HG03045 (cell line): ENCODE results near the gene ARHGEF18.
"Not testable (repeated sequence)": the region's sequence is repeated elsewhere in the genome, so short reads cannot be mapped to it uniquely, and the experiment has no call there.

Experiments
- ATAC-seq: cut with Tn5 transposase; IDR thresholded peaks from one replicate; pipeline ENCODE4 v1.9.1; 2021; ENCODE audit warnings: mild to moderate bottlenecking, moderate library complexity; ENCODE audit not compliant: unreplicated experiment

ARHGEF18 gene

DNA sequence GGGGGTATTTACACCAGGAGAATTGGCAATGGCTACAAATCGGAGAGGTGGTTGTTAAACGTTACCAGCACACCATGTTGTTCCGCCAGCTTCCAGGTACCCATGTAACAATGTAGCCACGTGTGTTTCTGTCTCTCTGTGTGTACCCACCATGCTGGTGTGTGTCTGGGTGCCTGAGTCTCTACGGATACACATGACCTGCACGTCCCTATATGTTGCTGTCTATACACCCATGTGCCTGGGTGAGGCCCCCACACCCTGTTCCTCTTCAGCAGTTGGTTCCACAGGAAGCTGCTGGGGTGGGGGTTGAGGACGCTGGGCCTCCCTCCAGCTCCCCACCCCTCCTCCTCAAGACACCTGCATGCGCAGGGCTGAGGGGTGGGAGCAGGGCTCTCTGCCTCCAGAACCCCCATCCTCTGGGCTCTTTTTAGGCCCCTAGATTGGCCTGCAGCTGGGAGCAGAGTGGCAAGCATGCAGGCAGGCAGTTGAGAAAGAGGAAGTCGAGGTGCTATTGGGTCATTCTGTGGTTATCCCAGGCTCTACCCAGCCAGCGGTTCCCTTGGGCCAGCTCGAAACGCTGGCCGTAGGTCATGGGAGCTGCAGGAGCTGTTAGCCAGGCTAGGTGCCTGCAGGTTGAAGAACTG, at the start of gene ARHGEF18:
Gene ARHGEF18, plus strand, starts transcription at position 351 of the 644 bp plus-strand sequence. CDS start 13,954 bp downstream, outside the sequence.
- ATAC-seq = no peak

DNA sequence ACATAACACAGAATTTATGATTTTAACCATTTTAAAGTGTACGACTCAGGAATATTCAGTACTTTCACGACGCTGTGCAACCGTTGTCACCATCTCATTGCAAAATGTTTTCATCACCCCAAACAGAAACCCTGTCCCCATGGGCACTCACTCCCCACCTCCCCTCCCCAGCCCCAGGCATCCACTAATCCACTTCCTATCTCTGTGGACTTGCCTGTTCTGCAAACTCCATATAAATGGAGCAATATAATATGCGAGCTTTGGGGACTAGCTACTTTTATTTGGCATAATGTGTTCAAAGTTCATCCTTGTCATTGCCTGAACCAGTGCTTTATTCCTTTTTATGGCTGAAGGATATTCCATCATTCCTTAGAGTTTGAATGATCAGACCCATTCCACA, 47.2 kb upstream of the ARHGEF18 start:
- ATAC-seq = no peak

DNA sequence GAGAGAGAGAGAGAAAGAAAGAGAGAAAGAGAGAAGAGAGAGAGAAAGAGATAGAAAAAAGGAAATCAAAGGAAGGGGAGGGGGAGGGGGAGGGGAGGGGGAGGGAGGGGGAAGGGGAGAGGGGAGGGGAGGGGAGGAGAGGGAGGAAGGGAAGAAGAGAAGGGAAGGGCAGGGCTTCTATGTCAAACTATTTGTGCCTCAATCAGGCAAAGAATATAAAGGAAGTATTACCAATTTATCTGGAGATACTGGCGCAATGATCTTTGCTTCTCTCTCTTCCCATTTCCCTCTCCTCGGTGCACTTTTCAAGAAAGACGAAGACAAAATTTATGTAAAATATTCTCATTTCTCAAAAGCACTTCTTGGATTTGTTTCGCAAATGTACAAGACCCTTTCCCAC, 45.3 kb upstream of the ARHGEF18 start:
- no peak for ATAC-seq

DNA sequence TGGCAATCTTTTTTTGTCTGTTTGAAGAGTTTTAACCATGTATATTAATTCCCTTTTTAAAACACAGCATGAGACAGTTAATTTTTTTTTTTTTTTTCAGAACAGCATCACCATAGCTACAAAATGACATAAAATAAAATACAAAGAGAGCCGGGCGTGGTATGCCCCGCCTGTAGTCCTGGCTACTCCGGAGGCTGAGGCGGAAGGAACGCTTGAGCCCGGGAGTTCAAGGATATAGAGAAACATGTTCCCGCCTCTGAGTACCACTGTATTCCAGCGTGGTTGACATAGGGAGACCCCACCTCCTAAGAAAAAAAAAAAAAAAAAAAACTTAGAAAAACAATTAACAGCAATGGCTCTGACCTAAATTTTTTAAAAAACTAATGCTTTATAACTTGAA, 44.5 kb upstream of the ARHGEF18 start:
- ATAC-seq = no peak

DNA sequence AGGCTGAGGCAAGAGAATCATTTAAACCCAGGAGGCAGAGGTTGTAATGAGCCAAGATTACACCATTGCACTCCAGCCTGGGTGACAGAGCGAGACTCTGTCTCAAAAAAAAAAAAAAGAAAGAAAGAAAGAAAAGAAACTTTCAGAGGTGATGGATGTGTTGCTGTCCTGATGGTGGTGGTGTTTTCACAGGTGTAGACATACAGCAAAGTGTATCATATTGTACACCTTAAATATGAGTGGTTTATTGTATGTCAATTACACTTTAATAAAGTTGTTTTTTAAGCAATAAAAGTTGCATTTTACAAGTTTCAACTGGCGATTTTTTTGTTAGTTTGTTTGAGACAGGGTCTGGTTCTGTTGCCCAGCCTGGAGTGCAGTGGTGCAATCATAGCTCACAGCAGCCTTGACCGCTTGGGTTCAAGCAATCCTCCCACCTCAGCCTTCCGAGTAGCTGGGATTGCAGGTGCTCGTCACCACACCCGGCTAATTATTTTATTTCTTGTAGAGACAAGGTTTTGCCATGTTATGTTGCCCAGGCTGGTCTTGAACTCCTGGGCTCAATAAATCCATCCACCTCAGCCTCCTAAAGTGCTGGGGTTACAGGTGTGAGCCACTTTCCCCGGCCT, 41.0 kb upstream of the ARHGEF18 start:
- no peak for ATAC-seq

DNA sequence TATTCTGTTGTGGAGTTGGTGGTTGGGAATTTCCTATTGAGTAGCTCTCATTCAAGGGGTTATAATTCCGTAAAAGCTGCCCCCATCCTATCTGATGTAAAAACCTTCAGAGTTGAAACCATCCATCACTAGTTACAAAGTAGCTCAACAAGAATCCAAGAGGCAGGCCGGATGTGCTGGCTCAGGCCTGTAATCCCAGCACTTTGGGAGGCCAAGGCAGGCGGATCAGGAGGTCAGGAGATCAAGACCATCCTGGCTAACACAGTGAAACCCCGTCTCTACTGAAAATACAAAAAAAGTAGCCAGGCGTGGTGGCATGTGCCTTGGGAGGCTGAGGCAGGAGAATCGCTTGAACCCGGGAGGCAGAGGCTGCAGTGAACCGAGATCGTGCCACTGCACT, 40.4 kb upstream of the ARHGEF18 start:
- not testable (repeated sequence) for ATAC-seq

DNA sequence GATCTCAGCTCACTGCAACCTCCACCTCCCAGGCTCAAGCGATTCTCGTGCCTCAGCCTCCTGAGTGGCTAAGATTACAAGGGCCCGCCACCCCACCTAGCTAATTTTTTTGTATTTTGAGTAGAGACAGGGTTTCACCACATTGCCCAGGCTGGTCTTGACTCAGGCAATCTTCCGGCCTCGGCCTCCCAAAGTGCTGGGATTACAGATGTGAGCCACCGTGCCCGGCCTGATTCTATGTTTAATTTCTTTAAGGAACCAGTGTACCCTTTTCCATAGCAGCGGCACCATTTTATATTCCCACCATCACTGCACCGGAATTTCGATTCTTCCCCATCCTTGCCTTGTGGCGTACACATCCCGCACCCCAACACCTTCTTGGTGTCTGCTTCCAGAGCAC, 36.8 kb upstream of the ARHGEF18 start:
- no peak for ATAC-seq

DNA sequence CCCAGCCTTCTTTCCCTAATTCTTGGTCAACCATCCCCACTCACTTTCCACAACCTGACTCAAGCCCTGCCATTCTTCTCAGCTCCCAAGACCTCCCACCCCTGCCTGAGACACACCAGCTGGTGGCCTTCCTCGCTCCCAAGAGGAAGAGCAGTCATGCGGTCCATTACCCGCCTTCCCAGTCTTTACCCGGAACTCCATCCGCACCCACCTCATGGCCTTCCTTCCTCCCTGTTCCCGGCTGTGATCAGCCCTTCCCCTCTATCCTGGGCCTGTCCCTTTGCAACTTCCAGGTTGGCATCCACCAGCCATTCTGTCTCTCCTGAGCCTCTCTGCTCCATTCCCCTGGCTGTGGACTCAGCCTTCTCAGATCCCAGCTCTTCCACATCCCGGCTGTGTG, 35.9 kb upstream of the ARHGEF18 start:
- ATAC-seq = no peak

DNA sequence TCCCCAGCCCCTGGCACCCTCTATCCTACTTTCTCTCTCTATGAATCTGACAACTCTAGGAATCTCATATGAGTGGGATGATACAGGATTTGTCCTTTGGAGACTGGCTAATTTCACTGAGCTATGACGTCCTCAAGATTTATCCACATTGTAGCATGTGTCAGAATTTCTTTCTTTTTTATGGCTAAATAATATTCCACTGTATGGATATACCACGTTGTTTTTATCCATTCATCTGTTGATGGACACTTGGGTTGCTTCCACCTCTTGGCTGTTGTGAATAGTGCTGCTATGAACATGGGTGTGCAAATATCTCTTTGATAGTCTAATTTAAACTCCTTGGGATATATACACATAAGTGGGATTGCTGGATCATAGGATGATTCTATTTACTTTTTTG, 30.6 kb upstream of the ARHGEF18 start:
- ATAC-seq = no peak

DNA sequence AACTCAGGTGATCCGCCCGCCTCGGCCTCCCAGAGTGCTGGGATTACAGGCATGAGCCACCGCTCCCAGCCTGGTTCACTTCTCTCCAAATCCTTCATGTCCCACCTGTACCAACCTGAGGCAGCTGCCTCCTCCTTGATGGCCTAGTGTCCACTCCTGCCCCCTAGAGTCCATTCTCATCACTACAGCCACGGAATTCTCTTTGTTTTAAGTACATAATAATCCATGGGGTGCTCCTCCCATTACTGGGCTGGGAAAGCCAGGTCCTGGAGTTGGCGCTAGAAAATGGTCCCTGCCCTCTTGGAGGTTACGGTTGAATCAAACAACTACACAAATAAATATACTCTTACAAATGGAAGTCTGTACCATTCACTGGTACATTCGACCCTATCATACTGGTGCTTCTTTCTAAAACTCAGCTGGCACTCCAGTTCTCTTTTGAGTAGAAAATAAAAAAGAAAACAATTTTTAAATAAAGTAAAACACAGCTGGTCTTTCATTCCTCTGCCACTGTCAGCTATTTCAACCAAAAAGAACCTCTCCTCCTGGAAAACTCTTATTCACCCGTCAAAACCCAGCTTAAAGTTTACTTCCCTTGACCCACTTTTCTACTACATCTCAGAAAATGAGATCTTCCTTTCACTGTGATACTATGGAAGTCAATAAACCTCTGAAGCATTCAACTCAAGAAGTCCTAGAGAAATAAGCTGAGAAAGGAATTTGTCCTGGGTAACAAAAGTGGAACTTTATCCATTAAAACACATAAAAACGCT, 22.4 kb upstream of the ARHGEF18 start:
- no peak for ATAC-seq

DNA sequence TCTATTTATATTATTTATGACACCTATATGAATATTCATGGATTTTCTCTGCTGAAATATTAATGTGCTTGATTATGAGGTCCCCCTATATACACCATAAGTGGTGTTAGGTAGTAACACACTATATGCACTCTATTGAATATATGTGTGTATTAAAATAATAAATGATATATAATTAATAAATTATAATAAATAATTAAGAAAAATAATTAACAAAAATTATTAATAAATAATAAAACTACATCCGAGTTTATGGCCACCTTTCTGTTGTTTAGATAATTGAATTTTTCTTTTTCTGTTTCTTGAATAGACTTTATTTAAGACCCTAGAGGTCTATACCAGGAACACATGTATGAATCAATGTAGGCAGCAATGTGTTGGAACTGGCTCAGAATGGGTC, 20.9 kb upstream of the ARHGEF18 start:
- ATAC-seq = no peak

DNA sequence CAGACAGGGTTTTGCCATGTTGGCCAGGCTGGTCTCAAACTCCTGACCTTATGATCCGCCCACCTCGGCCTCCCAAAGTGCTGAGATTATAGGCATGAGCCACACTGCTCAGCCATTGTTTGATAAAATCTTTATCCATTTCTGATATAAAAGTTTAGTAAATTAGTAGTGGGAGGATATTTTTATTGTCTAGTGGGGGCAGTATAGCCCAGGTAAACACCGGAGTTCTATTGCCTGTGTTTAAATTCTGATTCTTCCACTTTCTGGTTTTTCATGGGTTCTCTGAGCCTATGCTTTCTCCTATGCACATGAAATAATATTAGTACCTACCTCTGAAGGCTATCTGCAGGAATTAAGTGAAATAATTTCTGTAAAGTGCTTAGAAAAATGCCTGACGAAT, 20.1 kb upstream of the ARHGEF18 start:
- ATAC-seq = no peak

DNA sequence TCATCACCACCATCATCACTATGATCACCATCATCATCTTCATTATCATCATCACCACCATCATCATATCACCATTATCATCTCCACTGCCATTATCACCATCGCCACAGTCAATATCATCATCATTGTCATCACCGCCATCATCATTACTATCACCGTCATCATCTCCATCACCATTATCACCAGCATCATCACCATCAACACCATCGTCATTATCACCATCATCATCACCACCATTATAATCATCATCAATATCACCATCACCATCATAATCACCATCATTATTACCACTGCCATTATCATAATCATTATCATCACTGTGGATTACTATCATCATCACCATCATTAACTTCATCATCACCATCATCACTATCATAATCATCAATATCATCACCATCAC, 17.3 kb upstream of the ARHGEF18 start:
- no peak for ATAC-seq

DNA sequence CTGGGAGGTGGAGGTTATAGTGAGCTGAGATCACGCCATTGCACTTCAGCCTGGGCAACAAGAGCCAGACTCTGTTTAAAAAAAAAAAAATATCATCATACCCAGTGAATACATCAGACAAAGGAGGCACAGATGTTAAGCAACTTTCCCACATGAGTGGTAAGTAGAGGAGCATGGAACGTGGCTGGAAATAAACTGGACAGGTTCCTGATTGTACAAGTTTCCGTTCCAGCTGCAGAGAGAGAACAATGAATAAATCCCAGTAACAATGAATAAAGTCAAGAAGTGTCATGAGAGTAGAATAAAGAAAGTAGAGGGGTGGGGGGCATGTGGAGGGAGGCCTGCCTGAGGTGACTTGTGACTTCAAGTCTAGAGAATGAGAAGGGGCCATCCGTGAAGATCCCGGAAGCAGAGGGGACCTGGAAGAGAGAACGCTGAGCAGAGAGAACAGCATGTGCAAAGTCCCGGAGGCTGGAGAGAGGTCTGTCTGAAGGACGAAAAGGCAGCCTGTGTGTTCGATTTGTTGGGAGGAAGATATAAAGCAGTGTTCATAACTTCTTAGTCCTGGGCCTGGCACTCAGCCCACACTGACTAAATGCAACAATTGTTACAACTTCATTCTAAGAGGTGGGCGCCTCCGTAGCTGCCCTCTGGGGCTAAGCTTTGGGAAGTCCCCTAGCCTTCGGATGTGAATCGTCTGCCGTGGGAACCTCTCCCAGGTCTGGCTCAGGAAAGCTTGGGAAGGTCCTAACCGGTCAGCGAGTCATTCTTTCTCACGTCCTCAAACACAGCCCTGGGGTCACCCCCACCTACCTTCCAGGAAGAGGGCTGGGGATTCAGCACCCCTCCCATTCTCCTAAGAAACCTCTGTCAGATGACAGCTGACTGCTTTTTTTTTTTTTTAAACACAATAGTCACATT, 15.3 kb upstream of the ARHGEF18 start:
- ATAC-seq = no peak

DNA sequence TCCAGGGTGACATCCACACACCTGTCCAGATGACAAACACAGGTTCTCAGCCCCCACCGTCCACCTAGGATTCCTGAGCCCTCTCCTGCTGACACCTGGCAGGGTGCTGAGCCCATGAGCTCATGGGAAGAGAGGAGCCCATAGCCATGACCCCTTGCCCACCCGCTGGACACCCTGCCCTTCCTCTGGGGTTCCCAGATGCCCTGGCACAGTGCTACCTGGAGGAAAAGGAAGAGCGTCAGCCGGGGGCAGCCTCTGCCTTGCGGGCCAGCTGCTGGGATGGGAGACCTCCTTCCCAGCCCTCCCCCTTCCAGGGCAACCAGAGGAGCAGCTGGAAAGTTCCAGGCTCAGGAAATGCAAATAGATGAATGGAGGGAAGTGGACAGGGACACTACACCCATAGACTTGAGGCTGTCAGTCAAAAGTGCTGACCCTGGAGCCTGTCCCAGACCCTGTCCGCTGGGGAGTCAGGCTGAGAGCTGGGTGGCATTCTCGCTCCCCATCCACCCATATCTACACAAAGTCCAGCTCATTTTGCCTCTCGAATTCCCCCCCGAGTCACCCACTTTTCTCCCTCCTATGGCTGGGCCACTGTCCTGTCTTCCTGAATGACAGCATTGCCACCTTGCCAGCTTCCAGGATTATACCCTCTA, 12.3 kb upstream of the ARHGEF18 start:
- no peak for ATAC-seq

DNA sequence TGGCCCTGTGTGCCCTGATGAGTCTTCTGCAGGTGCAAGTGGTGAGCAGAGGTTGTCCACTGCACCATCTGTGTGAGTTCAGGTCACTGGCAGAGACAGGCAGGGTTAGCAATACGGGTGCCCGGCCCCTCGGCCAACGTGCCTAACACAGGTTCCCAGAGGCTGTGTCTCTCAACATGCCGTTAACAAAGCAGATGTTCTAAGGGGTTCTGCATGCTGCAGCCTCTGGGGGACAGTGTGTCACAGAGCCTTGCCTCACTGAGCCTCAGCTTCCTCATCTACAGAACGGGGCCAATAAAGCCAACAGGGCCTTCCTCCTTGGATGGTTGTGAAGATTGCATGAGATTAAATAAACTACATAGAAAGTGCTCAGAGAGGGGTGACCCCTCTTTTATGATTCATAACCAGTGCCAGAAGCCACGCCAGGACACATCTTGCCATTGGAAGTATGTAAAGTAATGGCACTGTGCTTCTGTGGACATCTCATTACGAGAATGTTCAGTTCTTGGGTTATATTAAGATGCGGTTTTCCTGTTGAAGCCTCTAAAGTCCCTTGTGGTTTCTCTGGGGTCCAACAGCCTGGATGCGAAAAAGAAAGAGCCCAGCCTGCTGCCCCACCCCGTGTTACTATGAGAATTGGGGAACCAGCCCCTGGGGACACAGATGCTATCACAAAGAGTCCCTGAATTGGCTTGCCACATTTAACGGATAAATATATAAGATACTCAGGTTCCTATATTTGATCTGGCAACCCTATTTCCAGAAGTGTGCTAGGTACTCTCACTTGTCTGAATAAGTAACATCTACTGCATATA, 11.2 kb upstream of the ARHGEF18 start:
- ATAC-seq = peak; percentile 73

DNA sequence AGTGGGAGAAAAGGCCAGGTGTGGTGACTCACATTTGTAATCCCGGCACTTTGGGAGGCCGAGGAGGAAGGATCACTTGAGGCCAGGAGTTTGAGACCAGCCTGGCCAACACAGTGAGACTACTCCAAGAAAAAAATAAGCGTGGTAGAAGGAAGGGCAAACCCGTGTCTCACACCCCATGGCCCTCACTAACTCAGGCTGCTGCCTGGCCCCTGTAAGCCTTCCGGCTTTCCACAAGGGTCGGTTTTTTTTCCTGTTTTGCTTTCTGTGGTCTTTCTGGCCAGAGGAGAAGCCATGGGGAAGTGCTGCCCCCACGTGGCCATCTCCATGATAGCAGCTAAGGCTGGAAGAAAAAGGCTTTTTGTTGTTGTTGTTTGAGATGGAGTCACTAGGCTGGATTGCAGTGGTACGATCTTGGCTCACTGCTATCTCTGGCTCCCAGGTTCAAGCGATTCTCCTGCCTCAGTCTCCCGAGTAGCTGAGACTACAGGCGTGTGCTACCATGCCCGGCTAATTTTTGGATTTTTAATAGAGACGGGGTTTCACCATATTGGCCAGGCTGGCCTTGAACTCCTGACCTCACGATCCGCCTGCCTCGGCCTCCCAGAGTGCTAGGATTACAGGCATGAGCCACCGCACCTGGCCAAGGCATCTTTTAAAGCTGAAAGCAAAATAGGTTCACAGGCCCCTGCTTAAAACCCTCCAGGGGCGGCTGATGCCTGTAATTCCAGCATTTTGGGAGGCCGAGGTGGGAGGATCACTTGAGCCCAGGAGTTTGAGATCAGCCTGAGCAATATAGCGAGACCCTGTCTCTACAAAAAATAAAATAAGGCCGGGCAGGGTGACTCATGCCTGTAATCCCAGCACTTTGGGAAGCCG, 7.5 kb upstream of the ARHGEF18 start:
- no peak for ATAC-seq

DNA sequence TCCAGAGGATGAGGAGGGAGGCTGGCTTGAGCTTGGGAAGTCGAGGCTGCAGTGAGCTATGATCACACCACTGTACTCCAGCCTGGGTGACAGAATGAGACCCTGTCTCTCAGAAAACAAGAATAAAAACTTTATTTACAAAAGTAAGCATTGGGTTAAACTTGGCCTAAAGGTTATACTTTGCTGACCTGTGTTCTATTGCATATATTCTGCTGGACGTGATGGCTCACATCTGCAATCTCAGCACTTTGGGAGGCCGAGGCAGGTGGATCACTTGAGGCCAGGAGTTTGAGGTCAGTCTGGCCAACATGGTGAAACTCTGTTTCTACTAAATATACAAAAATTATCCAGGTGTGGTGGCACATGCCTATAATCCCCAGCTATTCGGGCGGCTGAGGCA, 6.6 kb upstream of the ARHGEF18 start:
- ATAC-seq = no peak

DNA sequence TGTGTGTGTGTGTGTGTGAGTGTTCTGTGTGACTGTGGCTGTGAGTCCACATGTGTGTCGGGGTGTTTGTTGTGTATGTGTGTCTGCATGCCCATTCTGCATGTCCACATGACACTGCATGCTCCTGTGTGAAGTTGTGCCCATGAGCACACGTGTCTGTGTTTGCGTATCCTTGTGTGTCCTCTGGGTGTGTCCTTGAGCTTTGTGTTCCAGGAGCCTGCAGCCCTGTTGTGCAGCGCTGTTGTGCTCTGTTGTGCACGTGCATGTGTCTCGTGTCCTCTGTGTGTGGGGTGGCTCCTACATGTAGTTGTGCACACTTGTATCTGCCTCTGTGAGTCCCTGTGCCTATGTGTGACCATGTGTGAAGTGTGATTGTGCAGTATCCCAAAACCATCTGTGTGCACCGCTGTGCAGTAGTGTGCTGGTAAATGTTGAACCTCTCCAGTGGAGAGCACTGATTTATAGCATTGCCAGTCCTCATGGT, 2.2 kb upstream of the ARHGEF18 start:
- ATAC-seq = no peak
